GM10847 (cell line): Measurements from ENCODE around the gene TOM1L2.

ENCODE experiments used
- POLR2A ChIP-seq: IDR thresholded peaks from 2 replicates; pipeline ENCODE4 v1.6.1; 2011; ENCODE audit not compliant: insufficient read length; ENCODE audit errors: extremely low read depth

TOM1L2 gene

DNA sequence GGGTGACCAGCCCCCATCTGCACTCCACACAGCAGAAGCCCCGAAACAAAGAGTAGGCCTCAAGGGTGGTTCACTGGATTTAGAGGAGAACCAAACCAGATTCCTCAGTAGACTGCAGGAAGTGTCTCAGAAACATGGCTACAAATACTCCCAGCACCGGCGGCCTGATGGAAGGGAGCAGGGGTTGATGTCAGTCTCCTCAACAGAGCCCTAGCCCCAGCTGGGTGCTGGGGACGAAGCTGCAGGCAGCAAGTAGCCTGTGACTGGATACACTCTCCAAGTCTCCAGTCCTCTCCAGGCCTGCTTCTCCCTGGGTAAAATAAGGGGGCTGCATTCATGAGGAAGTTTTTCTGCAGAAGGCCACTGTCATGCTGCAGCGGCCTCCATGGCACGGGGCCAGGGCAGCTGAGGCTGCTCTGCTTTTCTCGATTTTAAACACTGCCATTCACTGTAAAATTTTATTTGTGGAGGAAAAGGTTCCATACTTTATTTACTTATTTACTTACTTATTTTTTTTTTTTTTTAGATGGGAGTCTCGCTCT lies 98.7 kb downstream of the TOM1L2 start:
- TF ChIP-seq POLR2A, result no peak

DNA sequence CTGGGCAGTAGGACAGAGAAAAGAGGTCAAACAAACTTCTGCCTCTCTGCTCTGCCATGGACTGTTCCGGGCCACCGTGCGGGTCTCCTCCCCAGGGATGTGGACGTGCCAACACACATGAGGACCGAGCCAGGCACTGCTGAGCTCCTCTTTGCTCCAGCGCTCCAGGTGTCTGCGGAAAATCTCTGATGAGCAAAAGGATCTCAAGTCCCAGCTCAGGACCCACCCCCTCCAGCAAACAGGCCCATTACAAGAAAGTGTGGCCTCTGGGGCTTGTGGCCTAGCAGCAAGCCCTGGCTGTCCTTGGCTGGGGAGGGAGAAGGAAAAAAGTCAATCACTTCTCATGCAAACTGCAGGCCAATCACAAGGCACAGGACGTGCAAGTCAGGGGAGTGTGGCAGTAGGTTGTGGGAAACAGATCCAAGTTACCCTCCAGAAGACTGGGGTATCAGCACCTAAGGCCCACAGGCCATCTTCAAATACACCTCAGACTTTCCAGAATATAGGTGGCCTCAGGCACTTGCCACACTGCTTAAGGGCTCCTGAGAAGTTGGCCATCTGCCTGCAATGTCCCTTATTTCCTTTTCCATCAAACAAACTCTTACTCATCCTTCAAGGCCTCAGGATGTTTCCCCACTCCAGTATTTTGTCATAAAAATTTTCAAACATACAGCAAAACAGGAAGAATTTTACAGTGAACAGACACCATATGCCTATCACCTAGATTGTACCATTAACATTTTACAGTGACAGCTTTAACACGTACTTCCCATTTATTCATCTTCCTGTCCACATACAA lies 99.5 kb downstream of the TOM1L2 start:
- no peak for TF ChIP-seq POLR2A

- TF ChIP-seq POLR2A, result no peak
Observed at GRCh38 chr17:17871913-17872312, 100.3 kb downstream of the TOM1L2 start.

- TF ChIP-seq POLR2A, result no peak
Observed at GRCh38 chr17:17870247-17870646, 102.0 kb downstream of the TOM1L2 start.

GRCh38 chr17:17868641-17869522 lies 103.3 kb downstream of the TOM1L2 start:
- TF ChIP-seq POLR2A, result no peak

- TF ChIP-seq POLR2A, result no peak
Observed at GRCh38 chr17:17866897-17867296, 105.3 kb downstream of the TOM1L2 start.

DNA sequence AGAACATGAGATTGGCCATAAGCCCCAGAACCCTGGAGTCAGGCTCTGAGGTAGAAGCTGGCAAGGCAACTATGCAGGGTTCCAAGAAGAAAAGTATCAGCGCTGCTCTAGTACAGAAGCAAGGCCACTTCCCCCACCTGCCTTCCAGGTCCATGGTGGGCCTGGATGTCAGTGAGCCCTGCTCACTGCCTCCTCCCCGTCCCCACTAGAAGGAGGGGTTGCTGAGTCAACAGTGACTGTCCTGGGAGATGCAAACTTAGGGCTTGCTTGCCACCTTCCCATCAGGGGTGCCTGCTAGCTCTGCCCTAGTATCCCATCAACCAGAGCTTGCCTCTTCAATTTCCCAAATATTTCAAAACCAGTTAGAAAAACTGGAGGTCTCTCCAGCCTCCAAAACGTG lies 105.8 kb downstream of the TOM1L2 start:
- no peak for TF ChIP-seq POLR2A

DNA sequence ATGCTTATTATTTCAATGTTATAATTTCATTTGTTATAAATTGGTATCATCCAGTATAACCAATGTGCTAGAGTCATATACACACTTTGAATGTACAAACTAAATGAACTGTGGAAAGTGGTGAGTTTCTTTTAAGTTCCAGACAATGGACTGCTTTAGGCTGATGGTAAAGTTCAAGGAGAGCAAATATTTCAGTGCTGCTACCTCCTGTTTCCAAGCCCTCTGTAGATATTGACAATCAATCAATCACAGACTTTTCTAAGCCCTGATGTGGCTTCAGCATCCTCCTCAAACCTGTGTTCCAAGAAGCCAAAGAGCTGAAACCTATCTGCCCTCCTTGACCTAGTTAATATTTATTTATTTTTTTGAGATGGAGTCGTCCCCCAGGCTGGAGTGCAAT lies 107.2 kb downstream of the TOM1L2 start:
- no peak for TF ChIP-seq POLR2A

DNA sequence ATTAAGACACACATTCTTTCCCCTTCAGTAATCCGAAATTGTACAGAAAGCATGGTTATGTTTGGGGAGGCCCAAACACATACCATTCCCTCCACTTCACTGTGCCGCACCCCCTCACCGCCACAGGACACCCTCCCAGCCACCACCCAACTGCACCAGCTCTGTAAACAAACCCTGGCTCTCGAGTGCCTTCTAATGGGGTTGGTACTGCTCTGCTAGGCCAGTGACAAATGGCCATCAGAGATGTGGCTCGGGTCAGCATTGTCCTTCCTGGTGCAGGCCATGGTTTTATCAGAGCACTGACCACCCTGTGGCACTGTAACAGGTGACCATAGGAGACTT lies 111.5 kb downstream of the TOM1L2 start:
- no peak for TF ChIP-seq POLR2A

DNA sequence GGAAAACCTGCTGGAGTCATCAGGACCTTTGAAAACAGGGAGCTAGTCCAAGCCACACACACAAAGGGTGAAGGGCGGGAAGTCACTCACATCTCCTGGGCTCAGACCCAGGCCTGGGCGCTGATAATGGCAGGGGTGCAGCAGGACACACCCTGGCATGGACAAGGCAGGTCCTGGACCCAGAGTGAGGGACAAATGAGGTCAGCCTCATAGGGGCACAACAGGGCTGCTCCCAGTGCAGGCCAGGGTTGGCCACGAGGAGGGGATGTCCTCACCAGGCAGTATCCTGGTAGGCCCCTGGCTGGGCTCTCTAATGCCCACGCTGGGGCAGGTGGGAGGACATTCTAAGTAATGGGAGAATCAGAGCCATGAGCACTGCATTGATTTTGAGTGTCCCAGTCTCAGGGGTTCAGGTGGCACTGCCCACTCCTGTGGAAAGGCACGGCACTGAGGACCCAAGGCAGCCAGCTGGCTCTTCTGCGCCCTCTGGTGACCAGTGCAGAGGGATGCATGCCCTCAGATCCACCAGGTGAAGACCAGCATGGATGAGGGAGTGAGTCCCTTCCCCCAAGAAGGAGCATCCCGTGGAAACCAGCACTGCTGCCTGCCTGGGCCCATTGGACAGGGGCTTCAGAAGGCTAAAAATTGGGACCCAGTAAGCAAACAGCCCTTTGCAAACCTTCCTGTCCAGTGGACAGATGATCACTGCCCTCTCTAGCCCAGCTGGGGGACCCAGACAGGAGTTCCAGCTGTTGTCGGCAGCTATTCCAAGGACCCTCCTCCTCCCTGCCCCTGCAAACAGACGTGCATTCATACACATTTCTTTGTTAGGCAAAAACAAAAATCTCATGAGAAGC lies 112.1 kb downstream of the TOM1L2 start:
- no peak for TF ChIP-seq POLR2A

DNA sequence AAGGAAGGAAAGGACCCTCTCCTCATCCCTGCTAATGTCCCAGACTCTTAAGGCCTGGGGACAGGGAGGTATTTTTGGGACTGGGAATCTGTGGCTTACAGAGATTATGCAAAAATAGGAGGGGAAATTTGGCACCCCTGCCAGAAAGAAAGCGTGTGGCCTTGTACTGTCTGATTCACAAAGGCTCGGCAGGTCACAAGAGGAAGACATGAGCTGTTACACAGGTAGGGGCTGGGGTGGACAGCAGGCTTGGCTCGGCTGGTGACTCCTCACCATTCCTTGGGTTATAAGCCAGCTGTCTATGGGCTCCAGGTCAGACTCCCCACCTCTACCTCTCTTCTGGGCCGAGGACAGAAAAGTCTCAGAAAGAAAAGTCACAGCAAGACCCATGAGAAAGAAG lies 114.7 kb downstream of the TOM1L2 start:
- no peak for TF ChIP-seq POLR2A

DNA sequence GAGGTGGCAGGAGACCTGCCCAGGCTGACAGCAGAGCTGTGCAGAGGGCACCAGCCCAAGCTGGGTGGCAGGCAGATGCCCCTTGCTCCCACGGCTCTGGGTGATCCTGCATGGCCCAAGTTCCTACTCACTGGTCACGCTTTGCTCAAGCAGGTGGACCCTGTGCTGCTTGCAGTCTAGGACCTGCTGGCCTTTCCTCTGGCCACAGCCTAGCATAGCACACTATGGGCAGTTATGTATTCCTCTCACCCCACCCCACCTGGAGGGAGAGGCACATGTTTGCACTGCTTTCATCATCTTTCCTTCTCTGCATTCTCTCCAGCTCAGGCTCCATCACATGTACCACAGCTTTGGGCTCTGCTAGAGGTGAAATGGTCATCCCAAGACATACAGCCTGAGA lies 115.8 kb downstream of the TOM1L2 start:
- no peak for TF ChIP-seq POLR2A

DNA sequence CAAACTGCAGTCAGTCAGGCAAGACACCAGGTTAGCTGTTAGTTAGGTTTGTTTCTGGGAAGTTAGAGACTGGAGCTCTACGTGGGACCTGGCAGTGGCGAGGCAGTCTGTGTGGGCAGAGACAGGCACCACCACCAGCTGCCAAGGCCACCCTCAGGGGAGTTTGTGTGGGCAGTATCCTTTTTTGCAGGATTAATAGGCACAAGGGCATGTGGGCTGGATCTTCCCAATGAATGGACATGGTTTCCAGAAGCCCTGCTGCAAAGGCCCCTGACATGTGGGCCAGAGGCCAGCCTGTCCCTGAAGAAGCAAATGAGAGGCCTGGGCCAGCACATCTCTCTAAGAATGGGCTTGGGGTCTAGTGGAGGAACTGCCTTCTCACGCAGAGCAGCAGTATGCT lies 116.2 kb downstream of the TOM1L2 start:
- TF ChIP-seq POLR2A, result no peak

DNA sequence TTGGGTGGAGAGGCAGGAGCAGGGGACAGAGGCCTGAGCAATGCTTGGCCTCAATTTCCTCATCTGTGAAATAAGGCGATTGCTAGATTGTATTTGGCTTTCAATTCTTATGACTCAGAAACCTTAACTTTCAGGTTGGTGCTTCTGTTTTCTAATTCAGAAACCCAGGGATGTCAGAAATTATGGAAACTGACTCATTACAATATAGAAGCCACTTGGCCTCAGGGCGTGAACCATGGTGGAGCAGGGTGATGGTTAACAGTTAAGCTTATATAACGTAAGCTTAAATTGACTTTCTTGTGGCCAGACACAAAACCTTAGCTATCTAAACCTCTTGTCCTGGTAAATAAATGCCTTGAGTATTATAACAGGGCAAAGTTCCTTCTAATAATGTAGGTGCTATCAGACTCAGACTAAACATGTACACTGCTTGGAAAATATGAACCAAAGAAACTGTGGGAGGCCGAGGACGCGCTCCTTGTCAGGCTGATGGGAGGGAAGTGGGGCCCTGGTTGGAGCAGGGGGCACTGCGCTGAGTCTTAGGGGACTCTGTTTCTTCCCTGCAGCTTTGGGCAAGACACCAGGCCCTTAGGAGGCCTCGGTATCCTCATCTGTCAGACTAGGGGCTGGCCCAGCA lies 118.3 kb downstream of the TOM1L2 start:
- TF ChIP-seq POLR2A, result no peak

DNA sequence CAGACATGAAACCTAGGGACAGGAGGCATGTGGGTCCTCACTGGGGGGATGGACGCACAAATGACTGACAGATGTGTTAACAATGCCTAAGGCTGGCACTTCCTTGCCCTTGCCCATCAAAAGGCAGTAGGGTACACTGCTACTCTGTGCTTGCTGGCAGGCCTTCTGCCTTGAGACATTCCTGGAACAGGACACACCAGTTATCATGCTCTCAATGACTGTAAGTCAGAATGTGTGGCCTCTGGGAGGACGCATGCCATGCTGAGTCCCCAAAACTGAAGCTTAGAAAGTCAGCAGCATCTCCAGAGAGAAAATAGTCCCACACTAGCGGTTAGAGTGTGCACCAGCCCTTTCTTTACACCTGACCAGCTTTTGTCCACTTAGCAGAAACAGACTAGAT lies 119.3 kb downstream of the TOM1L2 start:
- no peak for TF ChIP-seq POLR2A
